ENCODE results near the gene C19orf47.

Gene C19orf47

GRCh38 chr19:40315812-40316470 is 32.3 kb downstream of the C19orf47 start:
- Histone ChIP-seq H4K20me1 (ENCODE audit: low read depth, low read length) (no peaks in the 10 kb centered on the region), H3K9ac (ENCODE audit: low read length) (no peak overlapping the region), H3K27me3 (ENCODE audit: low read length) (no peaks in the 10 kb centered on the region), H3K79me2 (ENCODE audit: insufficient read depth, low read length) (no peaks in the 10 kb centered on the region), H3K36me3 (ENCODE audit: low read length) (no peaks in the 10 kb centered on the region), H3K9me3 (ENCODE audit: insufficient read depth, low read length) (no peaks in the 10 kb centered on the region), H2AFZ (ENCODE audit: low read depth, low read length, severe bottlenecking) (no peak overlapping the region), H3K9me2 (replicated peaks; ENCODE audit: insufficient read depth, low read length) (no peaks in the 10 kb centered on the region), H3K27ac (ENCODE audit: low read depth, low read length) (no peak overlapping the region), H3F3A (ENCODE audit: insufficient read depth) (no peaks in the 10 kb centered on the region), H3K4me2 (ENCODE audit: low read depth, low read length, poor library complexity, severe bottlenecking) (no peak overlapping the region), H3K4me3 (ENCODE audit: insufficient read depth, low read length, poor library complexity, severe bottlenecking) (no peak overlapping the region)
- no peak for TF ChIP-seq CTCF (IDR thresholded peaks at IDR 0.05; ENCODE audit: insufficient read depth, low read length, poor library complexity, severe bottlenecking)
- TF ChIP-seq EZH2phosphoT487 (conservative IDR thresholded peaks at IDR 0.05; ENCODE audit: low read length) = no peak

GRCh38 chr19:40314656-40315055 is 33.5 kb downstream of the C19orf47 start:
- H2AFZ ChIP-seq (ENCODE audit: low read depth, low read length, severe bottlenecking) = no peak overlapping the region
- no peaks in the 10 kb centered on the region for H3K9me3 ChIP-seq (ENCODE audit: insufficient read depth, low read length)
- no peak overlapping the region for H3K27ac ChIP-seq (ENCODE audit: low read depth, low read length)
- H3F3A ChIP-seq (ENCODE audit: insufficient read depth) = no peaks in the 10 kb centered on the region
- H3K27me3 ChIP-seq (ENCODE audit: low read length) = no peaks in the 10 kb centered on the region
- no peak for TF ChIP-seq EZH2phosphoT487 (conservative IDR thresholded peaks at IDR 0.05; ENCODE audit: low read length)
- no peak for TF ChIP-seq CTCF (IDR thresholded peaks at IDR 0.05; ENCODE audit: insufficient read depth, low read length, poor library complexity, severe bottlenecking)
- H4K20me1 ChIP-seq (ENCODE audit: low read depth, low read length) = no peaks in the 10 kb centered on the region
- no peaks in the 10 kb centered on the region for H3K9me2 ChIP-seq (replicated peaks; ENCODE audit: insufficient read depth, low read length)
- no peak overlapping the region for H3K4me3 ChIP-seq (ENCODE audit: insufficient read depth, low read length, poor library complexity, severe bottlenecking)
- H3K4me2 ChIP-seq (ENCODE audit: low read depth, low read length, poor library complexity, severe bottlenecking) = no peak overlapping the region
- H3K36me3 ChIP-seq (ENCODE audit: low read length) = no peaks in the 10 kb centered on the region
- H3K79me2 ChIP-seq (ENCODE audit: insufficient read depth, low read length) = no peaks in the 10 kb centered on the region
- H3K9ac ChIP-seq (ENCODE audit: low read length) = no peak overlapping the region

GRCh38 chr19:40313229-40313983 is 34.8 kb downstream of the C19orf47 start:
- no peaks in the 10 kb centered on the region for H3K36me3 ChIP-seq (ENCODE audit: low read length)
- no peak overlapping the region for H3K4me3 ChIP-seq (ENCODE audit: insufficient read depth, low read length, poor library complexity, severe bottlenecking)
- no peaks in the 10 kb centered on the region for H4K20me1 ChIP-seq (ENCODE audit: low read depth, low read length)
- no peak overlapping the region for H2AFZ ChIP-seq (ENCODE audit: low read depth, low read length, severe bottlenecking)
- H3K4me2 ChIP-seq (ENCODE audit: low read depth, low read length, poor library complexity, severe bottlenecking) = no peak overlapping the region
- H3K27me3 ChIP-seq (ENCODE audit: low read length) = no peaks in the 10 kb centered on the region
- no peaks in the 10 kb centered on the region for H3K9me2 ChIP-seq (replicated peaks; ENCODE audit: insufficient read depth, low read length)
- H3K79me2 ChIP-seq (ENCODE audit: insufficient read depth, low read length) = no peaks in the 10 kb centered on the region
- no peak overlapping the region for H3K9ac ChIP-seq (ENCODE audit: low read length)
- no peaks in the 10 kb centered on the region for H3K9me3 ChIP-seq (ENCODE audit: insufficient read depth, low read length)
- no peak for TF ChIP-seq EZH2phosphoT487 (conservative IDR thresholded peaks at IDR 0.05; ENCODE audit: low read length)
- TF ChIP-seq CTCF (IDR thresholded peaks at IDR 0.05; ENCODE audit: insufficient read depth, low read length, poor library complexity, severe bottlenecking) = no peak
- H3K27ac ChIP-seq (ENCODE audit: low read depth, low read length) = no peak overlapping the region
- H3F3A ChIP-seq (ENCODE audit: insufficient read depth) = no peaks in the 10 kb centered on the region

Data from SU-DHL-6 (cell line).